Adrenal gland (tissue), 12 donors: ENCODE data around the gene ARHGAP26. TPM values are rescaled to one million over a fixed set of nuclear protein-coding genes. Genes with fewer than 3 reads are reported as not detected.

Source experiments
- DNase-seq, 7 donors: peaks; one replicate each; pipeline ENCODE4 v3.0.0-alpha.2; 2019 to 2020
- H3K27ac ChIP-seq, 5 donors: fragments of 200-600 bp; sonication (generic) in 4 of 5; 1 replicate in 3 of 5; 2 replicates in 2 of 5; pipeline versions ENCODE4 v1.5.1 to v1.8.0; 2016 to 2020; ENCODE audit warnings: mild to moderate bottlenecking in 1 of 5
- H3K27me3 ChIP-seq: fragments of 200-600 bp; 2 replicates; pipeline ENCODE4 v1.8.0; 2021
- H3K36me3 ChIP-seq, 2 donors: fragments of 200-600 bp; replicated peaks in 1 of 2; 1 replicate in 1 of 2; 2 replicates in 1 of 2; pipeline versions ENCODE4 v1.5.1 to v1.8.0; 2018 to 2022
- H3K4me1 ChIP-seq, 2 donors: fragments of 200-600 bp; replicated peaks in 1 of 2; 1 replicate in 1 of 2; 2 replicates in 1 of 2; pipeline versions ENCODE4 v1.5.1 to v1.8.0; 2018 to 2021
- H3K4me3 ChIP-seq, 4 donors: fragments of 200-600 bp; sonication (generic) in 3 of 4; one replicate each; pipeline ENCODE4 v1.5.1; 2016 to 2018
- H3K9me3 ChIP-seq, 3 donors: fragments of 200-600 bp; sonication (generic) in 1 of 3; replicated peaks in 1 of 3; 1 replicate in 2 of 3; 2 replicates in 1 of 3; pipeline versions ENCODE4 v1.5.1 to v1.8.0; 2016 to 2021
- POLR2A ChIP-seq, 2 donors: fragments of 450-650 bp; IDR thresholded peaks; one replicate each; pipeline ENCODE4 v1.6.1; 2017; ENCODE audit warnings: antibody characterized with exemption in 2 of 2, mild to moderate bottlenecking in 2 of 2, moderate library complexity in 1 of 2
- WGBS, 4 donors: extraction: QIAGEN DNeasy Blood & Tissue Kit in 2 of 4; methylation state at CpG; one replicate each; pipeline versions ENCODE4 v1.1.5 to v1.1.7; 2013 to 2017; 5-methylcytosine and 5-hydroxymethylcytosine counted together
- intact Hi-C, 2 donors: fragments of 100-400 bp; cut with DNase I; formaldehyde crosslinking; loops; one replicate each; pipeline versions ENCODE4 v1.14.1 to v1.15.0; 2022 to 2023
- polyA plus RNA-seq, 3 donors: library from polyadenylated mRNA; stranded (reverse); fragments of 200-250 nt in 2 of 3; fragments of 350-450 nt in 1 of 3; fragmentation: Illumina TruSeq in 1 of 3; extraction: RNeasy Lipid Tissue Mini Kit (QIAGEN cat#74804) in 1 of 3; gene quantifications; one replicate each; pipeline ENCODE4 v1.2.3, GENCODE V29; 2013 to 2014
- total RNA-seq, 9 donors: library from RNA; depleted of rRNA in 4 of 9; stranded (reverse); fragments of >200 nt in 4 of 9; fragments of 120-200 nt in 1 of 9; fragmentation: NEBNext Ultra II Directional in 1 of 9; extraction: Animal tissue kit (Norgen Biotek cat#: 25700) in 1 of 9; gene quantifications; one replicate each; pipeline versions ENCODE4 v1.1.0 to v1.2.4, GENCODE V29; 2013 to 2023
- TF ChIP-seq, protein P1 (sequence below), 6 experiments: fragments of 450-650 bp in 4 of 6; fragments of 200-600 bp in 2 of 6; sonication (generic) in 1 of 6; IDR thresholded peaks; 1 replicate in 5 of 6; 2 replicates in 1 of 6; pipeline versions ENCODE4 v1.5.1 to v1.8.0; 2016 to 2021; ENCODE audit warnings: antibody characterized with exemption in 6 of 6, mild to moderate bottlenecking in 2 of 6, moderate library complexity in 1 of 6
- donor health status: healthy with polysubstance abuse.
- donor health status: Bipolar disorder and iron deficiency.
- donor health status: DM: yes; HTN: yes; CAD: no.
- donor health status: DM: no; HTN: no; CAD: no.
- donor health status: DM: no; HTN: no; CAD: no.
- donor health status: DM: yes; HTN: yes; CAD: no.

ARHGAP26 gene
- total and polyA plus RNA-seq, 12 donors: 3.0 to 21.7 (median 10.8) TPM

- 80 to 83% (median 81%) methylated on average over 9 of the region's 9 CpGs for WGBS, 4 donors
- TF ChIP-seq POLR2A (IDR thresholded peaks at IDR 0.05): no peak
- TF ChIP-seq, protein P1, sequence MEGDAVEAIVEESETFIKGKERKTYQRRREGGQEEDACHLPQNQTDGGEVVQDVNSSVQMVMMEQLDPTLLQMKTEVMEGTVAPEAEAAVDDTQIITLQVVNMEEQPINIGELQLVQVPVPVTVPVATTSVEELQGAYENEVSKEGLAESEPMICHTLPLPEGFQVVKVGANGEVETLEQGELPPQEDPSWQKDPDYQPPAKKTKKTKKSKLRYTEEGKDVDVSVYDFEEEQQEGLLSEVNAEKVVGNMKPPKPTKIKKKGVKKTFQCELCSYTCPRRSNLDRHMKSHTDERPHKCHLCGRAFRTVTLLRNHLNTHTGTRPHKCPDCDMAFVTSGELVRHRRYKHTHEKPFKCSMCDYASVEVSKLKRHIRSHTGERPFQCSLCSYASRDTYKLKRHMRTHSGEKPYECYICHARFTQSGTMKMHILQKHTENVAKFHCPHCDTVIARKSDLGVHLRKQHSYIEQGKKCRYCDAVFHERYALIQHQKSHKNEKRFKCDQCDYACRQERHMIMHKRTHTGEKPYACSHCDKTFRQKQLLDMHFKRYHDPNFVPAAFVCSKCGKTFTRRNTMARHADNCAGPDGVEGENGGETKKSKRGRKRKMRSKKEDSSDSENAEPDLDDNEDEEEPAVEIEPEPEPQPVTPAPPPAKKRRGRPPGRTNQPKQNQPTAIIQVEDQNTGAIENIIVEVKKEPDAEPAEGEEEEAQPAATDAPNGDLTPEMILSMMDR (IDR thresholded peaks at IDR 0.05): no peak
- no peaks in the 10 kb centered on the region for H3K4me1 ChIP-seq
These were observed 446.0 kb downstream of the ARHGAP26 start for GRCh38 chr5:143216211-143216610.

GRCh38 chr5:143217065-143217803 lies 447.1 kb downstream of the ARHGAP26 start:
- H3K27me3 ChIP-seq: no peaks in the 10 kb centered on the region
- H3K27ac ChIP-seq: no peak overlapping the region
- DNase-seq: no peak
- no peaks in the 10 kb centered on the region for H3K9me3 ChIP-seq
- no peaks in the 10 kb centered on the region for H3K4me1 ChIP-seq
- H3K4me3 ChIP-seq: no peak overlapping the region
- WGBS, 4 donors: 69 to 77% (median 75%) methylated on average over 10 of the region's 10 CpGs
- no peaks in the 10 kb centered on the region for H3K36me3 ChIP-seq
- TF ChIP-seq POLR2A (IDR thresholded peaks at IDR 0.05): no peak
- TF ChIP-seq, protein P1 (IDR thresholded peaks at IDR 0.05): no peak
- intact Hi-C loops: no loop called here

More at GRCh38 chr5:143216211-143216610, 446.0 kb downstream of the ARHGAP26 start:
- H3K27ac ChIP-seq: no peak overlapping the region
- DNase-seq: no peak
- intact Hi-C loops: no loop called here
- H3K27me3 ChIP-seq: no peaks in the 10 kb centered on the region
- H3K36me3 ChIP-seq: no peaks in the 10 kb centered on the region
- H3K9me3 ChIP-seq: no peaks in the 10 kb centered on the region
- H3K4me3 ChIP-seq: no peak overlapping the region

DNA sequence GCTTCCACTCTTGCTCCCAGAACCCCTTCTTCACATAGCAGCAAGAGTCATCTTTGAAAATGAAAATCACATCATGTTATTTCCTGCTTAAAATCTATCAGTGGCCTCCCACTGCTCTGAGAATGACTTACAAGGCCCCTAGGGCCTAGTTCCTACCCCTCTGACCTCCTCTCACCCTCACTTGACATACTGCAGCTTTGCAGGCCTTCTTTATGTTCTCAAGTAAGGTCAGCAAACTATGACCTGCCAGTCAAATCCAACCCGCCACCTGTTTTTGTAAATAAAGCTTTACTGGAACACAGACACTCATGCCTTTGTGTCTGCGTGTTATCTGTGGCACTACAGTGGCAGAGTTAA lies 447.6 kb downstream of the ARHGAP26 start:
- intact Hi-C loops: no loop called here
- no peak overlapping the region for H3K27ac ChIP-seq
- no peaks in the 10 kb centered on the region for H3K9me3 ChIP-seq
- no peaks in the 10 kb centered on the region for H3K4me1 ChIP-seq
- TF ChIP-seq, protein P1 (IDR thresholded peaks at IDR 0.05): no peak
- TF ChIP-seq POLR2A (IDR thresholded peaks at IDR 0.05): no peak
- WGBS, 4 donors: 90 to 97% (median 96%) methylated on average over 2 of the region's 2 CpGs
- no peaks in the 10 kb centered on the region for H3K27me3 ChIP-seq
- no peak overlapping the region for H3K4me3 ChIP-seq
- no peaks in the 10 kb centered on the region for H3K36me3 ChIP-seq
- DNase-seq: no peak

GRCh38 chr5:143218517-143219170 lies 448.5 kb downstream of the ARHGAP26 start:
- H3K9me3 ChIP-seq: no peaks in the 10 kb centered on the region
- H3K36me3 ChIP-seq: no peaks in the 10 kb centered on the region
- intact Hi-C loops: no loop called here
- TF ChIP-seq POLR2A (IDR thresholded peaks at IDR 0.05): no peak
- TF ChIP-seq, protein P1 (IDR thresholded peaks at IDR 0.05): no peak
- no peaks in the 10 kb centered on the region for H3K27me3 ChIP-seq
- no peaks in the 10 kb centered on the region for H3K4me1 ChIP-seq
- WGBS, 4 donors: 91 to 100% (median 95%) methylated on average over 4 of the region's 4 CpGs
- DNase-seq: no peak
- H3K27ac ChIP-seq: no peak overlapping the region
- H3K4me3 ChIP-seq: no peak overlapping the region
